Measurements from ENCODE around the gene ZNF648.

DNA sequence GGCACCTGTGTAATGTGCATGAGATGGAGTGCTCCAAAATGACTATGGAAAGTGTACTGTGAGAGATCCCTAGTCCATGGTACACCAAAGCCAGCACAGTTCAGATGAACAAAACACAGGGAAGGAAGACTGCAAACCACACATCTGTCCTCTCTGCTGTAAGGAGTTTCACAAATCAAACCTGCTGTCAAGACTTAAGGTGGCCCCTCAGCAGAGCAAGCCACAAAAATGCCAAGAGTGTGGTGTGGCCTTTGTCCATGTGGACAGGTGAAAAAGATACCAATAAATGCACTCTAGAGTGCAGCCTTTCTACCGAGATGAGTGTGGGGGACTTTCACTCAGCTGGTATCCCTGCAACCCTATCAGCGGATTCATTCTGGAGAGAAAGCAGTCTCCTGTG is 12.9 kb downstream of the ZNF648 start:
- no peak for TF ChIP-seq TAF1 (IDR thresholded peaks at IDR 0.05; ENCODE audit: borderline replicate concordance, low read depth, low read length)
- TF ChIP-seq POLR2A (IDR thresholded peaks at IDR 0.05; ENCODE audit: low read depth, low read length): no peak

Data from GM12892 (cell line).